ENCODE data around the gene PPP1R17. TPM values are rescaled to one million over a fixed set of nuclear protein-coding genes. Genes with fewer than 3 reads are reported as not detected.

Gene PPP1R17
- total and polyA plus RNA-seq, 7 experiments from 2014 or later = 1.4 TPM; not detected in 6

- Mint-ChIP-seq H3K36me3 (peaks cover 0 to 5% (median 0%) of the 10 kb centered on the region in 5 donors), H3K27me3 (no peaks in the 10 kb centered on the region), H3K9me3 (peaks cover 3 to 15% (median 8%) of the 10 kb centered on the region in 11 donors), H3K4me1 (no peaks in the 10 kb centered on the region), H3K4me3 (no peak overlapping the region), H3K27ac (no peak overlapping the region)
- Histone ChIP-seq H3K27ac (ENCODE audit: low read depth, low read length) (no peak overlapping the region), H3K9me3 (ENCODE audit: control insufficient read depth in 2 of 3, low read length in 3 of 3) (no peaks in the 10 kb centered on the region), H3K27me3 (ENCODE audit: control insufficient read depth in 2 of 2, insufficient read depth in 2 of 2, low read length in 2 of 2) (no peaks in the 10 kb centered on the region), H3K4me1 (ENCODE audit: control insufficient read depth in 2 of 2, insufficient read depth in 2 of 2, low read length in 2 of 2) (no peaks in the 10 kb centered on the region), H3K36me3 (ENCODE audit: control insufficient read depth in 2 of 3, insufficient read depth in 3 of 3, low read length in 3 of 3) (no peaks in the 10 kb centered on the region), H3K4me3 (ENCODE audit: low read length) (no peak overlapping the region)
- intact Hi-C loops (cut with micrococcal nuclease) = no loop called here
- ChIA-PET POLR2A (no interaction called here), CTCF (no interaction called here)
- no peak for DNase-seq
- ATAC-seq = no peak
Observed at GRCh38 chr7:31716355-31716754, 29.3 kb downstream of the PPP1R17 start.

- Histone ChIP-seq H3K27ac (ENCODE audit: low read depth, low read length) (no peak overlapping the region), H3K36me3 (ENCODE audit: control insufficient read depth in 2 of 3, insufficient read depth in 3 of 3, low read length in 3 of 3) (no peaks in the 10 kb centered on the region), H3K4me1 (ENCODE audit: control insufficient read depth in 2 of 2, insufficient read depth in 2 of 2, low read length in 2 of 2) (no peaks in the 10 kb centered on the region), H3K9me3 (ENCODE audit: control insufficient read depth in 2 of 3, low read length in 3 of 3) (no peaks in the 10 kb centered on the region), H3K4me3 (ENCODE audit: low read length) (no peak overlapping the region), H3K27me3 (ENCODE audit: control insufficient read depth in 2 of 2, insufficient read depth in 2 of 2, low read length in 2 of 2) (no peaks in the 10 kb centered on the region)
- ChIA-PET POLR2A (no interaction called here), CTCF (interaction anchor here (1.1 kb wide), 1 partner anchor 12 kb away, joined by 3 read pairs; no protein-coding TSS in a partner anchor)
- Mint-ChIP-seq H3K27ac (no peak overlapping the region), H3K4me3 (no peak overlapping the region), H3K9me3 (peaks cover 0 to 3% (median 0%) of the 10 kb centered on the region in 11 donors), H3K27me3 (no peaks in the 10 kb centered on the region), H3K4me1 (no peaks in the 10 kb centered on the region), H3K36me3 (no peaks in the 10 kb centered on the region)
- ATAC-seq = no peak
- intact Hi-C loops (cut with micrococcal nuclease) = no loop called here
- no peak for DNase-seq
Observed at GRCh38 chr7:31720366-31720765, 33.4 kb downstream of the PPP1R17 start.

- Mint-ChIP-seq H3K27me3 (no peaks in the 10 kb centered on the region), H3K9me3 (peaks cover 0 to 4% (median 0%) of the 10 kb centered on the region in 11 donors), H3K4me1 (no peaks in the 10 kb centered on the region), H3K27ac (no peak overlapping the region), H3K36me3 (no peaks in the 10 kb centered on the region), H3K4me3 (no peak overlapping the region)
- DNase-seq (no peak), ATAC-seq (no peak)
- intact Hi-C loops (cut with micrococcal nuclease) = no loop called here
- Histone ChIP-seq H3K36me3 (ENCODE audit: control insufficient read depth in 2 of 3, insufficient read depth in 3 of 3, low read length in 3 of 3) (no peaks in the 10 kb centered on the region), H3K9me3 (ENCODE audit: control insufficient read depth in 2 of 3, low read length in 3 of 3) (no peaks in the 10 kb centered on the region), H3K27ac (ENCODE audit: low read depth, low read length) (no peak overlapping the region), H3K4me1 (ENCODE audit: control insufficient read depth in 2 of 2, insufficient read depth in 2 of 2, low read length in 2 of 2) (no peaks in the 10 kb centered on the region), H3K27me3 (ENCODE audit: control insufficient read depth in 2 of 2, insufficient read depth in 2 of 2, low read length in 2 of 2) (no peaks in the 10 kb centered on the region), H3K4me3 (ENCODE audit: low read length) (no peak overlapping the region)
- ChIA-PET POLR2A (no interaction called here), CTCF (no interaction called here)
Observed at GRCh38 chr7:31724696-31725095, 37.7 kb downstream of the PPP1R17 start.

GRCh38 chr7:31729195-31729804 is 42.3 kb downstream of the PPP1R17 start:
- Histone ChIP-seq H3K27me3 (ENCODE audit: control insufficient read depth in 2 of 2, insufficient read depth in 2 of 2, low read length in 2 of 2) (no peaks in the 10 kb centered on the region), H3K4me3 (ENCODE audit: low read length) (no peak overlapping the region), H3K36me3 (ENCODE audit: control insufficient read depth in 2 of 3, insufficient read depth in 3 of 3, low read length in 3 of 3) (no peaks in the 10 kb centered on the region), H3K9me3 (ENCODE audit: control insufficient read depth in 2 of 3, low read length in 3 of 3) (no peaks in the 10 kb centered on the region), H3K4me1 (ENCODE audit: control insufficient read depth in 2 of 2, insufficient read depth in 2 of 2, low read length in 2 of 2) (no peaks in the 10 kb centered on the region), H3K27ac (ENCODE audit: low read depth, low read length) (no peak overlapping the region)
- Mint-ChIP-seq H3K9me3 (peaks cover 0 to 8% (median 0%) of the 10 kb centered on the region in 11 donors), H3K36me3 (no peaks in the 10 kb centered on the region), H3K4me3 (no peak overlapping the region), H3K4me1 (no peaks in the 10 kb centered on the region), H3K27me3 (no peaks in the 10 kb centered on the region), H3K27ac (no peak overlapping the region)
- intact Hi-C loops (cut with micrococcal nuclease) = no loop called here
- POLR2A ChIA-PET = no interaction called here
- CTCF ChIA-PET = no interaction called here
- no peak for ATAC-seq
- no peak for DNase-seq

- intact Hi-C loops (cut with micrococcal nuclease) = no loop called here
- ChIA-PET CTCF (no interaction called here), POLR2A (no interaction called here)
- no peak overlapping the region for H3K27ac Mint-ChIP-seq
- Histone ChIP-seq H3K27ac (ENCODE audit: low read depth, low read length) (no peak overlapping the region), H3K27me3 (ENCODE audit: control insufficient read depth in 2 of 2, insufficient read depth in 2 of 2, low read length in 2 of 2) (no peaks in the 10 kb centered on the region), H3K36me3 (ENCODE audit: control insufficient read depth in 2 of 3, insufficient read depth in 3 of 3, low read length in 3 of 3) (no peaks in the 10 kb centered on the region), H3K4me1 (ENCODE audit: control insufficient read depth in 2 of 2, insufficient read depth in 2 of 2, low read length in 2 of 2) (no peaks in the 10 kb centered on the region), H3K4me3 (ENCODE audit: low read length) (no peak overlapping the region), H3K9me3 (ENCODE audit: control insufficient read depth in 2 of 3, low read length in 3 of 3) (no peaks in the 10 kb centered on the region)
- H3K4me1 Mint-ChIP-seq = no peaks in the 10 kb centered on the region
- H3K27me3 Mint-ChIP-seq = peaks cover 0 to 5% (median 0%) of the 10 kb centered on the region in 5 donors
- DNase-seq (no peak), ATAC-seq (no peak)
- no peak overlapping the region for H3K4me3 Mint-ChIP-seq
- H3K9me3 Mint-ChIP-seq = peaks cover 0 to 18% (median 0%) of the 10 kb centered on the region in 11 donors
- H3K36me3 Mint-ChIP-seq = no peaks in the 10 kb centered on the region
Observed at GRCh38 chr7:31734456-31734855, 47.4 kb downstream of the PPP1R17 start.

GRCh38 chr7:31735991-31736982 is 49.3 kb downstream of the PPP1R17 start:
- Mint-ChIP-seq H3K27me3 (peaks cover 0 to 5% (median 0%) of the 10 kb centered on the region in 5 donors), H3K4me3 (no peak overlapping the region), H3K9me3 (peaks cover 0 to 17% (median 0%) of the 10 kb centered on the region in 11 donors), H3K27ac (no peak overlapping the region), H3K4me1 (no peaks in the 10 kb centered on the region), H3K36me3 (no peaks in the 10 kb centered on the region)
- intact Hi-C loops (cut with micrococcal nuclease) = no loop called here
- Histone ChIP-seq H3K4me3 (ENCODE audit: low read length) (no peak overlapping the region), H3K36me3 (ENCODE audit: control insufficient read depth in 2 of 3, insufficient read depth in 3 of 3, low read length in 3 of 3) (no peaks in the 10 kb centered on the region), H3K9me3 (ENCODE audit: control insufficient read depth in 2 of 3, low read length in 3 of 3) (no peaks in the 10 kb centered on the region), H3K27me3 (ENCODE audit: control insufficient read depth in 2 of 2, insufficient read depth in 2 of 2, low read length in 2 of 2) (no peaks in the 10 kb centered on the region), H3K4me1 (ENCODE audit: control insufficient read depth in 2 of 2, insufficient read depth in 2 of 2, low read length in 2 of 2) (no peaks in the 10 kb centered on the region), H3K27ac (ENCODE audit: low read depth, low read length) (no peak overlapping the region)
- ChIA-PET POLR2A (no interaction called here), CTCF (no interaction called here)
- DNase-seq (no peak), ATAC-seq (no peak)
